NCI-H2029 treated with DMSO at 0.1 percent for 48 hours (cell line): ENCODE measurements around the gene TAT.
"Not testable (repeated sequence)": the region's sequence is repeated elsewhere in the genome, so short reads cannot be mapped to it uniquely, and the experiment has no call there.

ENCODE experiments used
- DNase-seq: peaks from one replicate; lab custom pipeline; 2025; lab: John Stamatoyannopoulos, UW

The TAT gene

GRCh38 chr16:71584543-71585317 is 7.8 kb upstream of the TAT start:
- DNase-seq = no peak

- not testable (repeated sequence) for DNase-seq
Observed at GRCh38 chr16:71582553-71582848, 5.6 kb upstream of the TAT start.

- no peak for DNase-seq
Observed at GRCh38 chr16:71574702-71575101, 2.2 kb downstream of the TAT start.

- no peak for DNase-seq
Observed at GRCh38 chr16:71573387-71574094, 3.4 kb downstream of the TAT start.

- DNase-seq = no peak
Observed at GRCh38 chr16:71572497-71573116, 4.3 kb downstream of the TAT start.

GRCh38 chr16:71570144-71570543 is 6.7 kb downstream of the TAT start:
- no peak for DNase-seq

- no peak for DNase-seq
Observed at GRCh38 chr16:71569621-71570020, 7.3 kb downstream of the TAT start.

- DNase-seq = no peak
Observed at GRCh38 chr16:71568551-71568950, 8.3 kb downstream of the TAT start.

GRCh38 chr16:71567931-71568330 is 9.0 kb downstream of the TAT start:
- no peak for DNase-seq

- DNase-seq = no peak
Observed at GRCh38 chr16:71565812-71566700, 10.8 kb downstream of the TAT start.

GRCh38 chr16:71564335-71564967 is 12.4 kb downstream of the TAT start:
- DNase-seq = peak; percentile 53

- no peak for DNase-seq
Observed at GRCh38 chr16:71562552-71562951, 14.3 kb downstream of the TAT start.

GRCh38 chr16:71561886-71562285 is 15.0 kb downstream of the TAT start:
- not testable (repeated sequence) for DNase-seq

- no peak for DNase-seq
Observed at GRCh38 chr16:71559855-71560254, 17.0 kb downstream of the TAT start.

GRCh38 chr16:71557954-71558582 is 18.8 kb downstream of the TAT start:
- no peak for DNase-seq

- no peak for DNase-seq
Observed at GRCh38 chr16:71557299-71557698, 19.6 kb downstream of the TAT start.

GRCh38 chr16:71555230-71555891 is 21.5 kb downstream of the TAT start:
- no peak for DNase-seq

- DNase-seq = no peak
Observed at GRCh38 chr16:71552698-71553503, 24.0 kb downstream of the TAT start.

- DNase-seq = no peak
Observed at GRCh38 chr16:71547168-71547567, 29.7 kb downstream of the TAT start.

GRCh38 chr16:71542377-71542776 is 34.5 kb downstream of the TAT start:
- DNase-seq = no peak
